Astrocyte (in vitro differentiated cells and primary cell): ENCODE measurements around the gene HOXB6.

Experiments
- CTCF ChIP-seq: IDR thresholded peaks from 2 replicates; pipeline ENCODE4 v1.5.1; 2011; ENCODE audit warnings: low read depth, mild to moderate bottlenecking, inconsistent platforms, low read length, moderate library complexity; ENCODE audit not compliant: insufficient read depth
- EZH2 ChIP-seq: IDR thresholded peaks from 2 replicates; pipeline ENCODE4 v1.6.1; 2012; ENCODE audit warnings: mild to moderate bottlenecking, low read length, inconsistent platforms; ENCODE audit not compliant: insufficient read depth

GRCh38 chr17:48612854-48613691 lies 8.3 kb upstream of the HOXB6 start:
- TF ChIP-seq CTCF (no peak), EZH2 (peak; percentile 71)
